ENCODE measurements around the gene ZSCAN10.
"Not testable (repeated sequence)": the region's sequence is repeated elsewhere in the genome, so short reads cannot be mapped to it uniquely, and the experiment has no call there.

DNA sequence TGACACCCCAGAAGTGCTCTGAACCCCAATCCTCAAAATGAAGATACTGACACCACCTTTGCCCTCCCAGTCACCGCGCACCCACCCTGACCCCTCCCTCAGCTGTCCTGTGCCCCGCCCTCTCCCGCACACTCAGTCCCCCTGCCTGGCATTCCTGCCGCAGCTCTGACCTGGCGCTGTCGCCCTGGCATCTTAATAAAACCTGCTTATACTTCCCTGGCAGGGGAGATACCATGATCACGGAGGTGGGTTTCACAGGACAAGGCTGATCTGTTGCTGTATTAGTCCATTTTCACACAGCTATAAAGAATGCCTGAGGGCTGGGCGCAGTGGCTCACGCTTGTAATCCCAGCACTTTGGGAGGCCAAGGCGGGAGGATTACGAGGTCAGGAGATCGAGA is 17.1 kb downstream of the ZSCAN10 start:
- TF ChIP-seq CTCF (conservative IDR thresholded peaks at IDR 0.05 in 1 of 2, IDR thresholded peaks at IDR 0.05 in 1 of 2; ENCODE audit: low read depth in 1 of 2, low read length in 2 of 2); EZH2 (IDR thresholded peaks at IDR 0.05; ENCODE audit: low read length, missing control alignments): not testable (repeated sequence)
